GM19238 (cell line): ENCODE data around the gene RAB10.
"Not testable (repeated sequence)": the region's sequence is repeated elsewhere in the genome, so short reads cannot be mapped to it uniquely, and the experiment has no call there.

Source experiments
- DNase-seq: peaks from one replicate; pipeline ENCODE4 v3.0.0; 2011; ENCODE audit warnings: low spot score; ENCODE audit not compliant: insufficient read length

Gene RAB10

DNA sequence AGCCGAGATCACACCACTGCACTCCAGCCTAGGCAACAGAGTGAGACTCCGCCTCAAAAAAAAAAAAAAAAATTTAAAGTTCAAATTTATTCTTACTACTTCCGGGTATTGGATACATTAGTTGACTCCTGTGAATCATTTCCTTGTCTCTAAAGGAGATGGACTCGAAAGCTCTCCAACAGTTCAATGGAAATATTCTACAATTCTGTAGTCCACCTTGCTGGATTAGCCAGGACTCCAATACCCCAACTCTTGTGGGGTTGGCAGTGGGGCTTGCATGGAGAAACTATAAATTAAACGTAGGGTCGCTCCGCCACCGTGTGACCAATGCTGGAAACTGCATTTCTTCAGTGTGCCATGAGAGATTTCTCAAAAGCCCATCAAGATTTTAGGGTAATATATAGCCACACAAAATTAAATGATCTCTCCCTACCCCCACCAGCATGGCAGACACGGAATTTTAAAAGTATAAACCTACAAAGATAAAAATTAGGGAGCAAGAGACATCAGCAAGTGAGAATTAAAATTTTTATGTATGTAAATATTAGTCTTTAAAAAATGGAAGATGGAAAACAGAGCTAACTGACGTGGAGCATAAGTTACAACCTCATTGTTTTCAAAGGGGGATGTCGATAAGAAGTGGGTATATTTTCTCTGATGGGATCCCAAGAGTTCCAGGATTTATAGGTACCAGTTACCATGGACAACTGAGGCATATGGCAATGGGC, 111.2 kb downstream of the RAB10 start:
- peak; percentile 56 for DNase-seq

GRCh38 chr2:26148501-26148900, 114.6 kb downstream of the RAB10 start:
- no peak for DNase-seq

- DNase-seq = no peak
These were observed 116.4 kb downstream of the RAB10 start for GRCh38 chr2:26150243-26150642.

DNA sequence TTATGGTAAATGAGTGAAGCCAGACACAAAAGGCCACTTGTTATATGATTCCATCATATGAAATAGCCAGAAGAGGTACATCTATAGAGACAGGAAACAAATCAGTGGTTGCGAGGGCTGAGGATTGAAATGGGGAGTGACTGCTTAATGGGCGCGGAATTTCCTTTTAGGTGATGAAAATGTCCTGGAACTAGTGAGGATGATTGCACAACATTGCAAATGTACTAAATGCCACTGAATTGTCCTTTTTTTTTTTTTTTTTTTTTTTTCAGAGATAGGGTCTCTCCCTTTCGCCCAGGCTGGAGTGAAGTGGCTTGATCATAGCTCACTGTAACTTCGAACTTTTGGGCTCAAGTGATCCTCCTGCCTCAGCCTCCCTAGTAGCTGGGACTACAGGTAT, 123.7 kb downstream of the RAB10 start:
- no peak for DNase-seq

GRCh38 chr2:26161926-26162325, 128.0 kb downstream of the RAB10 start:
- DNase-seq = no peak

GRCh38 chr2:26162963-26163362, 129.1 kb downstream of the RAB10 start:
- DNase-seq = no peak

DNA sequence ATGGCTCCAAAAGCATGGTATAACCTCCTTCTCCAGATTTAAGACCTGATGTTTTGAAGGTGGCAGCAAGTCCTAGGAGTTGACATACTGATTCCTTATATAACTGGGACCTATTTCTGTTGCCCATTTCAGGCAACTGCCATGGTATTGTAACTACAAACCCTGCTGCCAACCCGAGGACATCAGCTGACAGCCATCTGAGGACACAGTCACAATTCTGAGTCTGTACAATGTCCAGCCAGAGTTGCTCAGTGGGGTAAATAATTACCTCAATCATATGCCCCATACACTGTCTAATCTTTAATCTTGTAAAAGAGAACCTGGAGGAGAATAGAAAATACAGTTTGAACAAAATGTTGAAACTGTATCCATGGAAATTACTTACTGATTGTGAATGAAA, 130.3 kb downstream of the RAB10 start:
- DNase-seq = no peak

- no peak for DNase-seq
These were observed 130.8 kb downstream of the RAB10 start for GRCh38 chr2:26164641-26165211.

- no peak for DNase-seq
These were observed 131.5 kb downstream of the RAB10 start for GRCh38 chr2:26165403-26165802.

DNA sequence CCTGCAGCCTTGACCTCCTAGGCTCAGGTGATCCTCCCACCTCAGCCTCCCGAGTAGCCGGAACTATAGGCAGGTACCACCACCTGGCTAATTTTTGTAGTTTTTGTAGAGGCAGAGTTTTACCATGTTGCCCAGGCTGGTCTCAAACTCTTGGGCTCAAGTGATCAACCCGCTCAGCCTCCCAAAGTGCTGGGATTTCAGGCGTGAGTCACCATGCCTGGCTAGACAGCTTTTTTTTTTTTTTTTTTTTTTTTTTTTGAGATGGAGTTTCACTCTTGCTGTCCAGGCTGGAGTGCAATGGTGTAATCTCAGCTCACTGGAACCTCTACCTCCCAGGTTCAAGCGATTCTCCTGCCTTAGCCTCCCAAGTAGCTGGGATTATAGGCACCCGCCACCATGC, 132.7 kb downstream of the RAB10 start:
- DNase-seq = not testable (repeated sequence)

DNA sequence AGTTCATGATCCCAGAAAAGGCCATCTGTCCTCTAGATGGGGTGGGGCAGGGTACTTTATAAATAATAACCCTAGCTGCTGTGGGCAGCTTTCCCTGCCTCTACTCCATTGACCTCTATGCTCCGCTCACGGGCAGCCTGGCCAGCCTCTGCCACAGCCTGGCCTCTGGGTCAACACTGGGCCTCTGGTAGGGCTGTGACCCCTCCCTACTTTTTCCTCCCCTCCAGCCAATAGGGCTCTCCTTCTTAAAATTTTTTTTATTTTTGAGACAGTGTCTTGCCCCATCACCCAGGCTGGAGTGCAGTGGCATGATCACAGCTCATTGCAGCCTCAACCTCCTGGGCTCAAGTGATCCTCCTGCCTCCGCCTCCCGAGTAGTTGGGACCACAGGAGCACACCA, 134.9 kb downstream of the RAB10 start:
- DNase-seq = no peak

DNA sequence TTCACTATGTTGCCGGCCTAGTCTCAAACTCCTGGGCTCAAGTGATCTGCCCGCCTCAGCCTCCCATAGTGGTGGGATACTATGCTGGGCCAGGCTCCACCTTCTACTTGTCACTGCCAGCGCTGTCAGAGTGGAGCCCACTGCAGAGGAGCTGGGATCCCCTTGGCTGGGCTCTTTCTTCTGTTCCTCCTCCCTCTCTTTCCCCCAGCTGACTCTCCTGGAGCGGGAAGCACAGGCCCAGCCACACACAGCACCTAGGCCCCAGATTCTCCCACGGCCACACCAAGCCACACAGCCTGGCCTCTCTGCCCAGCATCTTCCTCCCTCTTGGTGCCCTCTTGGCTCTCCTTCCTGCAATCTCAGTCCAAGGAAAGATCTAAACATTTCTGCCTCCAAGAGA, 135.3 kb downstream of the RAB10 start:
- DNase-seq = no peak

- DNase-seq = no peak
These were observed 136.0 kb downstream of the RAB10 start for GRCh38 chr2:26169681-26170414.

DNA sequence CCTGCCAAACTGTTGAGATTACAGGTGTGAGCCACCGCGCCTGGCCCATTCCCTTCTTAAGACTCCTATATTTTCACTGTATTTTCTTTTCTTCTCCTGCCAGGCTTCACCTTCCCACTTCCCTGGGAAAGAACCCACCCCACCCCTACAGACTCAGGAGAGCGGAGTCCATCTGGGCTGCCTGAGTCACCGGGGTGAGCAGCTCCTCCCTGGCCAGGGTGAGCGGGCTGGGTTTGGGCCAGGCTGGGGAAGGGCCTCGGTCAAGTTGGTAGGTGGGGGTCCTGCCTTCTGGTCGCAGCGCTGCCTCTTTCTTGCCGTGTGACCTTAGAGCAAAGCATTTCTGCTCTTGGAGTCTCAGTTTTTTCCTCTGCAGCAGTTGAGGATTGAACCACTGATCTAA, 136.9 kb downstream of the RAB10 start:
- no peak for DNase-seq

DNA sequence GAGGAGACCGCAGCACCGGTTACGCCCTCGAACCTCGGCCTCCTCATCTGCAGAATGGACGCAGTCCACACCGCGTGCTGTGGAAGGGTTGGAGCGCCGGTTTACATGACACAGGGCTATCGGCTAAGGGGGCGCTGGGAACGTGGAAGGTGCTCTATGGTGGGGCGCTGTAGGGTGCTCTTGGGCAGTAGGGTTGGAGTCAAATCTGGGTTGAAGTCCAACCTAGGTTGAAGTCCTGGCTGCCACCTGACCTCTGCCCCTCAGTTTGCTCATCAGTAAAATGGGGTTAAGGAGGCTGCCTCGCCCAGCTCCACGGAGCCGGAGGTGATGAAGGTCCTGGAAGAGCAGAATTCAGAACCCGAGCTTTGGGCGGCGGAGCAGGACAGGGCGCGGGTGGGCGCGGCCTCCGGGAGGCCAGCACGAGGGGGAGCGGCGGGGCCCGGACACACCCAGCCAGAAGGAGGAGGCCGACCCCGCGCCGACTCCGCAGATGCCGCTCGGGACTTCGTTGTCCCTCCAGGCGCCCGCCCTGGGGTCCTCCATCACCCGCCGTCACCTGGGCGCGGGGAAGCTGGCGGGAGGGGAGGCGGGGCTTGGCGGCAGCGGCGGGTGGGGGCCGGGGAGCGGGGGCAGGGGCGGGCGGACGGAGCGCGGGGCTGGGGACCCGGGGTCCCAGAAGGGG, 138.4 kb downstream of the RAB10 start:
- no peak for DNase-seq

DNA sequence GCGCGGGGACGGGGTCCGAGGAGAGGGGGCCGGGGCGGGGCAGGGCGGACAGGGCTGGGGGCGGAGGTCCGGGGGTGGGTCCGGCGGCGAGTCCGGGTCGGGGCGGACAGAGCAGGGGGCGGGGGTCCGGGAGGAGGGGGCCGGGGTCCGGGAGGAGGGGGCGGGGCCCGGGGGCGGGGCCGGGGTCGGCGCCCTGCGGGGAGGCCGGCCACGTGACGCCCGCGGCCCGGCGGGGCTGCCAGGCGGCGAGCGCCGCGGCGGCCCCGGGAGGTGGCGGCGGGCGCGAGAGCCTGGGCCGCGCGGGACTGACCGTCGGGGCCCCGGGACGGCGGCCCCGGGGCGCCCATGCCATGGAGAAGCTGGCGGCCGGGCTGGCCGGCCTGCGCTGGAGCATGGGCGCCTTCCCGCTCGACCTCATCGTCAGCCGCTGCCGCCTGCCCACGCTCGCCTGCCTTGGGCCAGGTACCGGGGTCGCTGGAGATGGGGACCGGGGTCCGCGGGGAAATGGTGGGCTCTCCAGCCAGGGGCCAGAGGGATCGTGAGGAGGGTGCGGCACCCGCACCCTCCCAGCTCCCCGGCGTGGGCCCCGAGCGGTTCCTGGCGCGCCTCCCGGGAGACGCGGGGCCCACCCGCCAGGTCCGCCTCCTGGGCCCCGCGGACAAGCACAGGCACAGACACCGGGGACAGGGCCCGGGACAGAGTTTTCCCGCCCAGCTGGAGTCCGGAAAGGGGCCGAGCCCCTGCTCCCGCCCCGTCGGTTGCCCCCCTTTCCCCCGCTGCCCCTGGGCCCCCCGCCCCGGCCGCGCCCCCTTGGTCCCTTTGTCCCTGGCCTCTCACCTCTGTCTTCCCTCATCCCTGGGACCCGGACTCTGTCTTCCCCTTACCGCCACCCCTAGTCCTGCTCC, 139.2 kb downstream of the RAB10 start, which contains the start of gene GAREM2:
Gene GAREM2 (plus strand): TSS at position 218 of the 905 bp plus-strand sequence. CDS start 133 bp downstream, at position 351.
- no peak for DNase-seq

- no peak for DNase-seq
These were observed 140.0 kb downstream of the RAB10 start for GRCh38 chr2:26173776-26174482.

- DNase-seq = no peak
These were observed 141.0 kb downstream of the RAB10 start for GRCh38 chr2:26174691-26175465.

- DNase-seq = no peak
These were observed 141.8 kb downstream of the RAB10 start for GRCh38 chr2:26175466-26176278.
